Measurements from ENCODE around the gene KDM5B. TPM values are rescaled to one million over a fixed set of nuclear protein-coding genes. Genes with fewer than 3 reads are reported as not detected.
A peak's percentile ranks its signal among the peaks of the same experiment; 100 is the strongest.

KDM5B gene
- polyA plus RNA-seq, 1 of the 3 experiments (the other 2 are of a cell fraction), result 21.7 TPM

GRCh38 chr1:202752774-202753173, 55.4 kb downstream of the KDM5B start:
- H3K4me2 ChIP-seq, result no peak overlapping the region
- H2AFZ ChIP-seq (ENCODE audit: low read depth), result no peak overlapping the region
- ChIA-PET CTCF (interaction anchor here (0.6 kb wide), 1 partner anchor 19 kb away, joined by 3 read pairs; no protein-coding TSS in a partner anchor), POLR2A (no interaction called here)
- H3K9ac ChIP-seq, result no peak overlapping the region
- no peaks in the 10 kb centered on the region for H3K4me1 ChIP-seq (ENCODE audit: control insufficient read depth in 1 of 2, insufficient read depth in 2 of 2, low read depth in 1 of 2, low read length in 1 of 2)
- H3F3A ChIP-seq (replicated peaks; ENCODE audit: insufficient read depth), result peaks cover 9% of the 10 kb centered on the region
- no peak overlapping the region for H3K4me3 ChIP-seq (ENCODE audit: low read depth in 2 of 2, low read length in 1 of 2)
- H3K27me3 ChIP-seq (ENCODE audit: insufficient read depth), result no peaks in the 10 kb centered on the region
- H3K79me2 ChIP-seq (ENCODE audit: insufficient read depth), result peaks cover 7% of the 10 kb centered on the region
- no peak for TF ChIP-seq FOSL2 (IDR thresholded peaks at IDR 0.05; ENCODE audit: borderline replicate concordance, low read depth)
- TF ChIP-seq EP300 (IDR thresholded peaks at IDR 0.05; ENCODE audit: borderline replicate concordance in 1 of 2, low read depth in 1 of 2, low read length in 1 of 2), result no peak
- no peak for TF ChIP-seq SIN3A (IDR thresholded peaks at IDR 0.05; ENCODE audit: borderline replicate concordance, low read depth, low read length)
- no peak overlapping the region for H3K27ac ChIP-seq (ENCODE audit: low read depth in 2 of 2, low read length in 1 of 2)
- H3K9me3 ChIP-seq, result no peaks in the 10 kb centered on the region
- peaks cover 88 to 90% of the 10 kb centered on the region in 2 experiments for H3K36me3 ChIP-seq (replicated peaks in 1 of 2; ENCODE audit: control insufficient read depth in 1 of 2, insufficient read depth in 2 of 2, low read length in 1 of 2)
- WGBS (ENCODE audit: low lambda C conversion rate), result 65% methylated on average over 3 of the region's 3 CpGs
- no peak for DNase-seq
- H4K20me1 ChIP-seq (ENCODE audit: insufficient read depth), result no peaks in the 10 kb centered on the region
- H3K9me2 ChIP-seq, result no peaks in the 10 kb centered on the region

GRCh38 chr1:202750761-202751160, 57.5 kb downstream of the KDM5B start:
- H3K4me1 ChIP-seq (ENCODE audit: control insufficient read depth in 1 of 2, insufficient read depth in 2 of 2, low read depth in 1 of 2, low read length in 1 of 2), result no peaks in the 10 kb centered on the region
- H3K79me2 ChIP-seq (ENCODE audit: insufficient read depth), result peaks cover 7% of the 10 kb centered on the region
- WGBS (ENCODE audit: low lambda C conversion rate), result 100% methylated on average over 1 of the region's 1 CpG
- no peaks in the 10 kb centered on the region for H3K9me2 ChIP-seq
- H2AFZ ChIP-seq (ENCODE audit: low read depth), result no peak overlapping the region
- peaks cover 9% of the 10 kb centered on the region for H3F3A ChIP-seq (replicated peaks; ENCODE audit: insufficient read depth)
- no peaks in the 10 kb centered on the region for H3K27me3 ChIP-seq (ENCODE audit: insufficient read depth)
- H3K9ac ChIP-seq, result no peak overlapping the region
- H3K36me3 ChIP-seq (replicated peaks in 1 of 2; ENCODE audit: control insufficient read depth in 1 of 2, insufficient read depth in 2 of 2, low read length in 1 of 2), result peaks cover 88 to 89% of the 10 kb centered on the region in 2 experiments
- CTCF ChIA-PET, result interaction anchor here (1.0 to 3.0 kb wide), 6 partner anchors 10 to 248 kb away, joined by 3 to 16 read pairs (median 5); no protein-coding TSS in a partner anchor
- H3K4me2 ChIP-seq, result no peak overlapping the region
- no peaks in the 10 kb centered on the region for H4K20me1 ChIP-seq (ENCODE audit: insufficient read depth)
- POLR2A ChIA-PET, result no interaction called here
- no peak overlapping the region for H3K27ac ChIP-seq (ENCODE audit: low read depth in 2 of 2, low read length in 1 of 2)
- no peaks in the 10 kb centered on the region for H3K9me3 ChIP-seq
- TF ChIP-seq NRF1 (IDR thresholded peaks at IDR 0.05; ENCODE audit: low read depth, low read length) (no peak), ZBTB33 (IDR thresholded peaks at IDR 0.05; ENCODE audit: borderline replicate concordance, low read depth) (no peak), RAD21 (IDR thresholded peaks at IDR 0.05; ENCODE audit: low read length) (peak; percentile 18; the same call in 1 of the 2 replicates), CTCF (IDR thresholded peaks at IDR 0.05) (peak; percentile 21; the same call in 1 of the 2 replicates), RXRA (IDR thresholded peaks at IDR 0.05; ENCODE audit: borderline replicate concordance, low read depth) (no peak)
- no peak for DNase-seq
- H3K4me3 ChIP-seq (ENCODE audit: low read depth in 2 of 2, low read length in 1 of 2), result no peak overlapping the region
